UCSD-AML1 (cell line): ENCODE results near the gene PPP1R1A.

Experiments
- DNase-seq: peaks from one replicate; lab custom pipeline; 2025; ENCODE audit not compliant: unreplicated experiment; lab: John Stamatoyannopoulos, UW

PPP1R1A gene

GRCh38 chr12:54538136-54538700 lies 50.2 kb downstream of the PPP1R1A start:
- DNase-seq = no peak

DNA sequence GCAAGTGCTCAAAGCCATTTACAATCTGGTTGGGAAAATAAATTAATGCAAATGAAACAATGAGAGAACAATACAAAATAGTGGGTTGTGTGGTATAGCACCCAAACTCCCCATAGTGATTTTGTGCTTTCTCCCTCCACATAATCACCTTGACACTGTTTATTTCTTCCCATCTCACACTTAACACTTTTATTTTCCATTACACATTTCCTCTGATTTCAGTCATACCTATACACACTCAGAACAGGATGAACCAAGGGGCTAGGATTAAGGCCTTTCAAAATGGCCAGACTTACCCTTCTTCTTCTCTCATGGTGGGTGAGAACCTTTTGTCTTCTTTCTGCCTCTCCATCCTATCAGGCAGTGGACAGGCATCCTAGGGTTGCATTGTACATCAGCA lies 53.0 kb downstream of the PPP1R1A start:
- no peak for DNase-seq

DNA sequence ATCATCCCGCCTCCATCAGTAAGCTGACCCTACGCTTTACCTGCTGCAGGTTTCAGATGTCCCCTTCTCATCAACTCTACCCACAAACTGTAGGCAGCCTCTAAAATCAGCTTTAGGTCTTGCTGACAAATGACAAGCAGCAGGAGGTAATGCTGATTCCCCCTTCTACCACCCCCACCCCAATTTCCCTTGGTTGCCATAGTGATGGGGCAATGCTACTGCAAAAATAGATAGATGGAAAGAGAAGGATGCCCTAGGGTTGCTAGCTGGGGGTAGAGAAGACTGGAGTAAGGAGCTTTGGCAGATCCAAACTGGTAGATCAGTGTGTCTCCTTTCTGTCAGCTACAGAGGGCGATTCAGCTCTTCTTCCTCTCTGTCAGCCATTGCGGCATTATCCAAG lies 58.9 kb downstream of the PPP1R1A start:
- no peak for DNase-seq
